OCI-LY1 (cell line): ENCODE measurements around the gene RCN1.

Experiments
- EZH2 ChIP-seq: fragments of 200-600 bp; sonication (generic), shearing (Covaris generic); IDR thresholded peaks from 2 replicates; pipeline ENCODE4 v1.8.0; 2017; ENCODE audit warnings: borderline replicate concordance, mixed run types, mild to moderate bottlenecking, antibody characterized with exemption, low read length, moderate library complexity, mixed read lengths
- TF ChIP-seq, protein P1 (sequence below): fragments of 200-600 bp; sonication (generic), shearing (Covaris generic); IDR thresholded peaks from 2 replicates; pipeline ENCODE4 v1.5.1; 2017; ENCODE audit warnings: mild to moderate bottlenecking, antibody characterized with exemption, low read length, moderate library complexity, mixed read lengths

DNA sequence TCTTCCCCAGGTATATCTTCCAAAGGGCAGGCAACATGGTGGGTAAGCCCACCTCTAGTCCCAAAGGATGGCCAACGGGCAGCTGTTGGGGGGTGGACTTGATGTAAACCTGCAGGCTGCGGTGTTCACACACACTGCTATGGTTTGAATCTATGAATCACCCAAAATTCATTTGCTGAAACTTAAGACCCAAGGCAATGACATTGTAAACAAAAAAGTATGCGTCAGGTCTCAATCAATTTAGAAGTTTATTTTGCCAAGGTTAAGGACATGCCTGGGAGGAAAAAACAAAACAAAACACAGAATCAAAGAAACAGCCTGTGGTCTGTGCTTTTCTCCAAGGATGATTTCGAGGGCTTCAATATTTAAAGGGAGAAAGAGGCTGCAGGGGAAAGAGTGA, 18.3 kb downstream of the RCN1 start:
- no peak for TF ChIP-seq EZH2
- TF ChIP-seq, protein P1, sequence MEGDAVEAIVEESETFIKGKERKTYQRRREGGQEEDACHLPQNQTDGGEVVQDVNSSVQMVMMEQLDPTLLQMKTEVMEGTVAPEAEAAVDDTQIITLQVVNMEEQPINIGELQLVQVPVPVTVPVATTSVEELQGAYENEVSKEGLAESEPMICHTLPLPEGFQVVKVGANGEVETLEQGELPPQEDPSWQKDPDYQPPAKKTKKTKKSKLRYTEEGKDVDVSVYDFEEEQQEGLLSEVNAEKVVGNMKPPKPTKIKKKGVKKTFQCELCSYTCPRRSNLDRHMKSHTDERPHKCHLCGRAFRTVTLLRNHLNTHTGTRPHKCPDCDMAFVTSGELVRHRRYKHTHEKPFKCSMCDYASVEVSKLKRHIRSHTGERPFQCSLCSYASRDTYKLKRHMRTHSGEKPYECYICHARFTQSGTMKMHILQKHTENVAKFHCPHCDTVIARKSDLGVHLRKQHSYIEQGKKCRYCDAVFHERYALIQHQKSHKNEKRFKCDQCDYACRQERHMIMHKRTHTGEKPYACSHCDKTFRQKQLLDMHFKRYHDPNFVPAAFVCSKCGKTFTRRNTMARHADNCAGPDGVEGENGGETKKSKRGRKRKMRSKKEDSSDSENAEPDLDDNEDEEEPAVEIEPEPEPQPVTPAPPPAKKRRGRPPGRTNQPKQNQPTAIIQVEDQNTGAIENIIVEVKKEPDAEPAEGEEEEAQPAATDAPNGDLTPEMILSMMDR = no peak
